KG1 (cell line): ENCODE results near the gene HCFC1.
"Not testable (repeated sequence)": the region's sequence is repeated elsewhere in the genome, so short reads cannot be mapped to it uniquely, and the experiment has no call there.

Experiments used
- DNase-seq: peaks from one replicate; lab custom pipeline; 2025; lab: John Stamatoyannopoulos, UW

HCFC1 gene

GRCh38 chrX:154008521-154008920 is 36.9 kb upstream of the HCFC1 start:
- DNase-seq, result no peak

GRCh38 chrX:154006947-154007346 is 35.3 kb upstream of the HCFC1 start:
- no peak for DNase-seq

GRCh38 chrX:154004315-154004714 is 32.7 kb upstream of the HCFC1 start:
- DNase-seq, result no peak

- DNase-seq, result peak; percentile 19
Measured at GRCh38 chrX:154002215-154002719, 30.6 kb upstream of the HCFC1 start.

GRCh38 chrX:154000051-154000450 is 28.4 kb upstream of the HCFC1 start:
- DNase-seq, result no peak

- no peak for DNase-seq
Measured at GRCh38 chrX:153999359-154000037, 27.9 kb upstream of the HCFC1 start.

GRCh38 chrX:153995504-153995903 is 23.9 kb upstream of the HCFC1 start:
- DNase-seq, result no peak

- not testable (repeated sequence) for DNase-seq
Measured at GRCh38 chrX:153994398-153994797, 22.8 kb upstream of the HCFC1 start.

GRCh38 chrX:153993978-153994377 is 22.4 kb upstream of the HCFC1 start:
- no peak for DNase-seq

- no peak for DNase-seq
Measured at GRCh38 chrX:153993079-153993478, 21.5 kb upstream of the HCFC1 start.

- DNase-seq, result no peak
Measured at GRCh38 chrX:153992180-153992579, 20.6 kb upstream of the HCFC1 start.

- no peak for DNase-seq
Measured at GRCh38 chrX:153991013-153991580, 19.5 kb upstream of the HCFC1 start.

- DNase-seq, result no peak
Measured at GRCh38 chrX:153989973-153990655, 18.5 kb upstream of the HCFC1 start.

GRCh38 chrX:153988493-153988892 is 16.9 kb upstream of the HCFC1 start:
- no peak for DNase-seq

GRCh38 chrX:153984351-153985178 is 12.9 kb upstream of the HCFC1 start:
- no peak for DNase-seq

- DNase-seq, result no peak
Measured at GRCh38 chrX:153983321-153983801, 11.7 kb upstream of the HCFC1 start.

- DNase-seq, result peak; percentile 56
Measured at GRCh38 chrX:153981771-153982533, 10.3 kb upstream of the HCFC1 start.

- no peak for DNase-seq
Measured at GRCh38 chrX:153981231-153981630, 9.6 kb upstream of the HCFC1 start.

- not testable (repeated sequence) for DNase-seq
Measured at GRCh38 chrX:153980394-153980793, 8.8 kb upstream of the HCFC1 start.

- DNase-seq, result no peak
Measured at GRCh38 chrX:153974726-153975286, 3.2 kb upstream of the HCFC1 start.
